Measurements from ENCODE around the gene STARD13.

DNA sequence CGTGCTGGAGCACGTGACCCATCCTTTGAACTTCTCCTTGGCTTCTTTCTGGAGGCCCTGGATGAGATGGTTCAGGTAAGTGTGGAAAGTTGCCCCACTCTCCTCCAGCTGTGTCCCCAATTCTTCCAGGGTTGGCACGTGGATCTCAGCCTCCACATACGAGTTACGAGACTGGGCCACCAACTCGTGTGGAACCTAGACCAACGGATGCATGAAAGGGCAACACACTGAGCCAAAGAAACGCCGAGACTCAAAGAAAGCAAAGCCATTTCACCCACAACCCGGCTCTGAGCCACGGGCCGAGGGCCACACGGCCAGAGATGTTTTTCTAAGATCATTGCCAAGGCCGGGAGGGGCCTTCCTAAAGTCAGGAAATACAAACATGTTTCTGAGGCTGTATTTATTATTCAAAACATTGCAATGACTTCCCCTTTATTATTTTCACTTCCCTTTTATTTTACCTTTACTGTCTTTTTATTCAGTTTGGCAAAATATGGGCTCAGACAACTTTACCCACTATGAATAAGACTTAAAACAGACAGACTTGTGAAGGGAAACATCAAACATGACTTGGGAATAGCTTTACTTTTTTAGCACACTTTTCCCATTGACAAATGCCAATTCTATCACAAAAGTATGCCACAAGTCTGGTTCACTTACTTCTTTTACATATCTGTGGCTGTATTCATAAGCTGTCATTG lies 174.7 kb downstream of the STARD13 start:
- TF ChIP-seq, protein P1, sequence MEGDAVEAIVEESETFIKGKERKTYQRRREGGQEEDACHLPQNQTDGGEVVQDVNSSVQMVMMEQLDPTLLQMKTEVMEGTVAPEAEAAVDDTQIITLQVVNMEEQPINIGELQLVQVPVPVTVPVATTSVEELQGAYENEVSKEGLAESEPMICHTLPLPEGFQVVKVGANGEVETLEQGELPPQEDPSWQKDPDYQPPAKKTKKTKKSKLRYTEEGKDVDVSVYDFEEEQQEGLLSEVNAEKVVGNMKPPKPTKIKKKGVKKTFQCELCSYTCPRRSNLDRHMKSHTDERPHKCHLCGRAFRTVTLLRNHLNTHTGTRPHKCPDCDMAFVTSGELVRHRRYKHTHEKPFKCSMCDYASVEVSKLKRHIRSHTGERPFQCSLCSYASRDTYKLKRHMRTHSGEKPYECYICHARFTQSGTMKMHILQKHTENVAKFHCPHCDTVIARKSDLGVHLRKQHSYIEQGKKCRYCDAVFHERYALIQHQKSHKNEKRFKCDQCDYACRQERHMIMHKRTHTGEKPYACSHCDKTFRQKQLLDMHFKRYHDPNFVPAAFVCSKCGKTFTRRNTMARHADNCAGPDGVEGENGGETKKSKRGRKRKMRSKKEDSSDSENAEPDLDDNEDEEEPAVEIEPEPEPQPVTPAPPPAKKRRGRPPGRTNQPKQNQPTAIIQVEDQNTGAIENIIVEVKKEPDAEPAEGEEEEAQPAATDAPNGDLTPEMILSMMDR (IDR thresholded peaks at IDR 0.05): no peak
- TF ChIP-seq POLR2A (IDR thresholded peaks at IDR 0.05): no peak
